Measurements from ENCODE around the gene GLUL. TPM values are rescaled to one million over a fixed set of nuclear protein-coding genes. Genes with fewer than 3 reads are reported as not detected.

The GLUL gene
- total and polyA plus RNA-seq, 12 donors = 153 to 1,048 (median 377) TPM

DNA sequence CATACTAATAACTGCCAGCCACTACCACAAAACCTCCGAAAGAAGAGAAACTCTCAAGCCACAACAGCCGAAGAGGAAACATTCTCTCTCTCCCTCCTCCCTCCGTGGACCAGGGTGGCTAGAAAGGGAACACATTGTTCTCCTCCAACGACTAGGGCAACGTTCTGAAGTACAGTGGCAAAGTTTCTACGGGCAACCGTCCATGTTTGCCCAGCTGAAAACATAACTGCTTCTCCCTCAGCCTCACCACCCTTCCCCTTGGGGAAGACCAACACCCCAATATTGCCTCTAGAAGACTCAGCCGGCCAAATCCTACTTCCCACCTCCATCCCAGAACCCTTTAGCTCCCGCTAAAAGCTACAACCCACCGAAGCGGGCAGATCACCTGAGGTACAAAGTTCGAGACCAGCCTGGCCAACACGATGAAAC, 2.0 kb downstream of the GLUL start:
- peaks cover 0 to 39% of the 10 kb centered on the region in 2 donors for H3K36me3 ChIP-seq (replicated peaks in 1 of 2)
- TF ChIP-seq, protein P1, sequence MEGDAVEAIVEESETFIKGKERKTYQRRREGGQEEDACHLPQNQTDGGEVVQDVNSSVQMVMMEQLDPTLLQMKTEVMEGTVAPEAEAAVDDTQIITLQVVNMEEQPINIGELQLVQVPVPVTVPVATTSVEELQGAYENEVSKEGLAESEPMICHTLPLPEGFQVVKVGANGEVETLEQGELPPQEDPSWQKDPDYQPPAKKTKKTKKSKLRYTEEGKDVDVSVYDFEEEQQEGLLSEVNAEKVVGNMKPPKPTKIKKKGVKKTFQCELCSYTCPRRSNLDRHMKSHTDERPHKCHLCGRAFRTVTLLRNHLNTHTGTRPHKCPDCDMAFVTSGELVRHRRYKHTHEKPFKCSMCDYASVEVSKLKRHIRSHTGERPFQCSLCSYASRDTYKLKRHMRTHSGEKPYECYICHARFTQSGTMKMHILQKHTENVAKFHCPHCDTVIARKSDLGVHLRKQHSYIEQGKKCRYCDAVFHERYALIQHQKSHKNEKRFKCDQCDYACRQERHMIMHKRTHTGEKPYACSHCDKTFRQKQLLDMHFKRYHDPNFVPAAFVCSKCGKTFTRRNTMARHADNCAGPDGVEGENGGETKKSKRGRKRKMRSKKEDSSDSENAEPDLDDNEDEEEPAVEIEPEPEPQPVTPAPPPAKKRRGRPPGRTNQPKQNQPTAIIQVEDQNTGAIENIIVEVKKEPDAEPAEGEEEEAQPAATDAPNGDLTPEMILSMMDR (IDR thresholded peaks at IDR 0.05) = no peak
- TF ChIP-seq POLR2A (IDR thresholded peaks at IDR 0.05) = no peak
- H3K27ac ChIP-seq = peak overlapping the region in 3 of 5 donors; percentile 71 to 96 (median 94)
- DNase-seq = no peak
- no peaks in the 10 kb centered on the region for H3K27me3 ChIP-seq
- H3K4me1 ChIP-seq (replicated peaks in 1 of 2) = peaks cover 5 to 20% of the 10 kb centered on the region in 2 donors
- H3K4me3 ChIP-seq = peak overlapping the region in 2 of 4 donors; percentile 84 to 96
- WGBS, 4 donors = 35 to 38% (median 36%) methylated on average over 13 of the region's 13 CpGs
- no peaks in the 10 kb centered on the region for H3K9me3 ChIP-seq (replicated peaks in 1 of 3)
- intact Hi-C loops (cut with DNase I) = loop anchor here in 1 of 2 donors (10.0 kb wide), 1 partner anchor 905 kb away; the partner anchor contains the start of gene CACNA1E

DNA sequence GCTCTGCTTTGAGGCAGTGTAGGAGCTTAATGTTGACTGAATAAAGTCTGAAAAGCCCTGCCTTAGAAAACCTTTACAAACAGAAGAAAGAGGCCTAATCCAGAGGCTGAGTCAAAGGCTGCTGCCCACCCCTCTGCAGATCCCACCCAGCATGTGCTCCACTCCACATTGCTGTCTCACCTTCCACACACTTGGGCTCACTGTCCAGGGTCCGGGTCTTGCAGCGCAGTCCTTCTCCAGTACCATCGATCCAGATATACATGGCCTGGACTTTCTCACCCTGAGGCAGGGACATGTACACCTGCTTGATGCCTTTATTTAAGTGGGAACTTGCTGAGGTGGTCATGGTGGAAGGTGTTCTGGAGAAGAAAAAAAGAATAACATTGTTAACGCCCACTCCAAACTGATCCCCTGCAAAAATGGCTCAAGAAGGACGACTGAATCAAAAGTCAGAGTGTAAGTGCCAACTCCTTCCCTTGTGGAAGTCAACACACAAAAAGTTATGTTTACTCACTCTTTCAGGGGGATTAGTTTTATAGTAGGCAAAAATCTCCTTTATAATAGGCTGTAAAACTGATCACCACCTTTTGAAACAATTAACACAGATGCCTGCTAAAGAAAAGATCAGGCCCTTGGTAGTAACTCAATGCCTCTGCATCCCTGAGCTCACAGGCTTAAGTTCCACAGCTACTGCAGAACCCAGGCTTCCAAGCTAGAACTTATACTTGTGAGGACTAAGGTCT, 3.0 kb downstream of the GLUL start:
- Histone ChIP-seq H3K4me1 (replicated peaks in 1 of 2) (peaks cover 5 to 20% of the 10 kb centered on the region in 2 donors), H3K27me3 (no peaks in the 10 kb centered on the region), H3K4me3 (peak overlapping the region in 1 of 4 donors; percentile 96), H3K27ac (peak overlapping the region in 1 of 5 donors; percentile 18), H3K9me3 (replicated peaks in 1 of 3) (no peaks in the 10 kb centered on the region), H3K36me3 (replicated peaks in 1 of 2) (peaks cover 0 to 50% of the 10 kb centered on the region in 2 donors)
- TF ChIP-seq POLR2A (IDR thresholded peaks at IDR 0.05) = no peak
- TF ChIP-seq, protein P1 (IDR thresholded peaks at IDR 0.05) = no peak
- DNase-seq = no peak
- intact Hi-C loops (cut with DNase I) = no loop called here
- WGBS, 4 donors = 81 to 83% (median 81%) methylated on average over 5 of the region's 5 CpGs

DNA sequence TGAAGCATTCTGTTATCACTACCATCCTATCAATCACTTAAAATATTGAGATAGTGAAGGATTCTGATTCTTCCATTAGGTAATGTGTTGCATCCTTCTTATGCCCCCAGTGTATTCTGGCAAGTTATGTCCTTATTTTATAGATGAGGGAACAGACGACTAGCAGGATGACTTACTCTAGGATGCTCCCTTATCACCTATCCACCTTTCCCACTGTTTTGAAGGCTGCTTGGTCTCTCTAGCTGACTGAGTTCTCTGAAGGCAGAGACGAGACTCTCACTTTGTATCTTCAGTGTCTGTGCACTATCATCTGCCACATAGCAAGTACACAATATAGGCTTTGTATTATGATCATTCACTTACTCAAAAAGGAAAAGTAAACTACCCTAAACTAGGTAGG, 4.0 kb downstream of the GLUL start:
- Histone ChIP-seq H3K27ac (no peak overlapping the region), H3K36me3 (replicated peaks in 1 of 2) (peaks cover 0 to 60% of the 10 kb centered on the region in 2 donors), H3K4me3 (peak overlapping the region in 1 of 4 donors; percentile 96), H3K9me3 (replicated peaks in 1 of 3) (no peaks in the 10 kb centered on the region), H3K27me3 (no peaks in the 10 kb centered on the region), H3K4me1 (replicated peaks in 1 of 2) (peaks cover 5 to 20% of the 10 kb centered on the region in 2 donors)
- DNase-seq = no peak
- TF ChIP-seq, protein P1 (IDR thresholded peaks at IDR 0.05) = no peak
- TF ChIP-seq POLR2A (IDR thresholded peaks at IDR 0.05) = peak in 1 of 2 donors; percentile 13
- intact Hi-C loops (cut with DNase I) = no loop called here
- WGBS, 4 donors = 84 to 94% (median 89%) methylated on average over 2 of the region's 2 CpGs

GRCh38 chr1:182386980-182387379, 4.6 kb downstream of the GLUL start:
- intact Hi-C loops (cut with DNase I) = no loop called here
- peak overlapping the region in 1 of 4 donors; percentile 96 for H3K4me3 ChIP-seq
- WGBS, 4 donors = 95 to 100% (median 96%) methylated on average over 2 to 5 of the region's 5 CpGs
- H3K36me3 ChIP-seq (replicated peaks in 1 of 2) = peaks cover 0 to 64% of the 10 kb centered on the region in 2 donors
- no peak overlapping the region for H3K27ac ChIP-seq
- TF ChIP-seq POLR2A (IDR thresholded peaks at IDR 0.05) = no peak
- TF ChIP-seq, protein P1 (IDR thresholded peaks at IDR 0.05) = no peak
- H3K9me3 ChIP-seq (replicated peaks in 1 of 3) = no peaks in the 10 kb centered on the region
- H3K4me1 ChIP-seq (replicated peaks in 1 of 2) = peaks cover 5 to 20% of the 10 kb centered on the region in 2 donors
- no peak for DNase-seq
- no peaks in the 10 kb centered on the region for H3K27me3 ChIP-seq
